OCI-LY3 (cell line): ENCODE results near the gene AKT3.

Experiments used
- EZH2phosphoT487 ChIP-seq: fragments of 200-600 bp; shearing (Covaris generic); IDR thresholded peaks from 2 replicates; pipeline ENCODE4 v1.6.1; 2018; ENCODE audit warnings: antibody characterized with exemption, mixed run types, low read depth
- TF ChIP-seq, protein P1 (sequence below): fragments of 200-600, 300-600 bp; sonication (generic); IDR thresholded peaks from 2 replicates; pipeline ENCODE4 v1.5.1; 2014; ENCODE audit warnings: antibody characterized with exemption, low read length, low read depth

DNA sequence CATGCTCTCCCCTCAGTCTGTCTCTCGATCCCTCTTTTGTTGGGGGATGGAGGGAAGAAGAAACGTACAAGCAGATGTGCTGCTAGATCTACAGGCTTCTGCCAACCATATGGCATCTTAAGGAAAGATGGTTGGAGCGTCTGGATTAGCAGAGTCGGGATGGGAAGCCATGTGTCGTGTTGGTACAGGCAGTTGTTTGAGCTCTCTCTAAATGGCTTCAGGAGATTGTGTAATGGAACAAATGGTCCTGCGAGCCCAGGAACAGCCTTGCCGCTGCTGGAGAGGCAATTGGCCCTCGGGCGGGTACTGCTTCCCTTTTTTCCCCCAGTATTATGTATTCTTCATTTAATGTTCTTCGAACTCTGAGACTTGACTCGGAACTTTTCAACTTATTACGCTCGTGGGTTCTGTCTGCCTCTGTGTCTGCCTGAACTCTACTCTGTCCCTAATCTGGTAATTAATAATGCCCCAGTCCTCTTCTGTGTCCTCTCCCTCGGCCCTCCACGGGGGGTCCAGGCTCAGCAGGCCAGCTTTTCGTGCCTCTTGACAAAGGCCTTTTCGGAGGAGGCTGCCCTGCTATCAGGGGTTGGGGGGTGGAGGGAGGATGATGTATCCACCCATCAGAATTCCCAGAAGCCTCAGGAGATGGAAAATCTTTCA lies 378.9 kb downstream of the AKT3 start:
- TF ChIP-seq, protein P1, sequence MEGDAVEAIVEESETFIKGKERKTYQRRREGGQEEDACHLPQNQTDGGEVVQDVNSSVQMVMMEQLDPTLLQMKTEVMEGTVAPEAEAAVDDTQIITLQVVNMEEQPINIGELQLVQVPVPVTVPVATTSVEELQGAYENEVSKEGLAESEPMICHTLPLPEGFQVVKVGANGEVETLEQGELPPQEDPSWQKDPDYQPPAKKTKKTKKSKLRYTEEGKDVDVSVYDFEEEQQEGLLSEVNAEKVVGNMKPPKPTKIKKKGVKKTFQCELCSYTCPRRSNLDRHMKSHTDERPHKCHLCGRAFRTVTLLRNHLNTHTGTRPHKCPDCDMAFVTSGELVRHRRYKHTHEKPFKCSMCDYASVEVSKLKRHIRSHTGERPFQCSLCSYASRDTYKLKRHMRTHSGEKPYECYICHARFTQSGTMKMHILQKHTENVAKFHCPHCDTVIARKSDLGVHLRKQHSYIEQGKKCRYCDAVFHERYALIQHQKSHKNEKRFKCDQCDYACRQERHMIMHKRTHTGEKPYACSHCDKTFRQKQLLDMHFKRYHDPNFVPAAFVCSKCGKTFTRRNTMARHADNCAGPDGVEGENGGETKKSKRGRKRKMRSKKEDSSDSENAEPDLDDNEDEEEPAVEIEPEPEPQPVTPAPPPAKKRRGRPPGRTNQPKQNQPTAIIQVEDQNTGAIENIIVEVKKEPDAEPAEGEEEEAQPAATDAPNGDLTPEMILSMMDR, result no peak
- no peak for TF ChIP-seq EZH2phosphoT487
